GM19452 (cell line): ENCODE data around the gene PSAPL1.

Experiments used
- ATAC-seq: cut with Tn5 transposase; IDR thresholded peaks from one replicate; pipeline ENCODE4 v1.9.1; 2021; ENCODE audit not compliant: unreplicated experiment

PSAPL1 gene

DNA sequence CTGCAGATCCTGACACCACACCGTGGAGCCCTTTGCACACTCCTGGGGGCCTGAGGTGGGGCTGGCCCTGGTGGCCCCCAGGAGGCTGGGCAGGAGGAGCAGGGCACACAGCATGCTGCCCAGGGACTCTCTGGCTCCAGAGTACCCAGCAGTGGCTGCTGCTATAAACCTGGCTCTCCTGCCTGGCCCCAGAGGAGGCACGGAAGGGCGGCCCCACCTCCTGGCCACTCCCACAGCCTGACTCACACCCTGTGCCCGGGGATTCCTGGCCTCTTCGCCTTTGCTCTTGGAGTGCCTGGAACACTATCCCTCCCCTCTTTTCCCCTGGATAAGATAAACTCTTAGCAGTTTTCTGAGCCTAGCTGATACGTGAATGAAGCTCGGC lies at the start of gene PSAPL1:
Gene PSAPL1 (minus strand): TSS at position 165 of the 385 bp plus-strand sequence. CDS start 51 bp downstream, at position 114.
- ATAC-seq = no peak

GRCh38 chr4:7481227-7481626 lies 46.5 kb upstream of the PSAPL1 start:
- ATAC-seq = no peak

- no peak for ATAC-seq
Observed at GRCh38 chr4:7480423-7480822, 45.7 kb upstream of the PSAPL1 start.

GRCh38 chr4:7478665-7479064 lies 43.9 kb upstream of the PSAPL1 start:
- no peak for ATAC-seq

GRCh38 chr4:7477695-7478094 lies 43.0 kb upstream of the PSAPL1 start:
- no peak for ATAC-seq

DNA sequence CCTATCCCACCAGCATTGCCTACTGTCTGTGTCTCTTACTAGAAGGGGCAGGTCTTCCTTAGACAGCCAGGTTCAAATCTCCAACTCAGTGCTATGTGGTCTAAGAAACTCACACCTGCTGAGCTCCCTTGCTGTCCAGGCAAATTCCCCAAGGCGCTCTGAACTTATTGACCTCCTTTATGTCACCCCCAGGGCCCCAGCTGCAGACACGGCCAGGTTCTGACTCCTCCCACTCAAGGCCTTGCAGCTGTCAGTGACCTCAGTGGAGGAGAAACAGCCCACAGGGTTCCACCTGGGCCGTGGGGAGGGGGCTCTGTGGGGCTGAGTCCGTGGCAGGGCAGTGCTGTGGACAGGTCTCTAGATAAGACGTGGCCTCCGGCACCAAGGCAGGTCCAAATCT lies 42.1 kb upstream of the PSAPL1 start:
- no peak for ATAC-seq

GRCh38 chr4:7475207-7475606 lies 40.5 kb upstream of the PSAPL1 start:
- ATAC-seq = no peak

GRCh38 chr4:7474320-7474719 lies 39.6 kb upstream of the PSAPL1 start:
- no peak for ATAC-seq

GRCh38 chr4:7473081-7473480 lies 38.4 kb upstream of the PSAPL1 start:
- ATAC-seq = no peak

- ATAC-seq = no peak
Observed at GRCh38 chr4:7472442-7473013, 37.8 kb upstream of the PSAPL1 start.

DNA sequence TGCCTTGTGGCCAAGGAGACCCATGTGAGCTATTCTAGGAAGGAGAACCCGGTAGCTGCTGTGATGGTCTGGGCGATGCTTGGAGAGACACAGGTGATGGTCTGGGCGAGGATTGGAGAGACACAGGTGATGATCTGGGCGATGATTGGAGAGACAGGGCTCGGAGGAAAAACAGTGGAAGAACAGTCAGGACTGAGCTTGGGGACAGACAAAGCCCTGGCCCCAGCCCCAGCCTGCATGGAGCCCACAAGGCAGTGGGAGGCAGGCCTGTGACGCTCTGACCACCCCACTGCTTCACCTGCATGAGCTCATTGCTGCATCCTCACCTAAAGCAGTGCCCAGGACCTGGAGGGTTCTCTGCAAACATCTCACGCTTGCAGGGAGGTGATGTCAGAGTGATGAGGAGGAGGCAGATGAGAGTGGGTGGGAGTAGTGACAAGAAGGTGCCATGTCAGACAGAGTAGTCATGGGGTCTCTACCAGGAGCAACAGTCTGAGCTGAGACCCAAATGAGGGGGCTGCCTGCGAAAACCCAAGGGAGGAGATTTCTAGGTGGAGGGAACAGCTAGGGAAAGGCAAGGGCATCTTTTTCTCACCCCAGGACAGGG lies 35.9 kb upstream of the PSAPL1 start:
- ATAC-seq = no peak

DNA sequence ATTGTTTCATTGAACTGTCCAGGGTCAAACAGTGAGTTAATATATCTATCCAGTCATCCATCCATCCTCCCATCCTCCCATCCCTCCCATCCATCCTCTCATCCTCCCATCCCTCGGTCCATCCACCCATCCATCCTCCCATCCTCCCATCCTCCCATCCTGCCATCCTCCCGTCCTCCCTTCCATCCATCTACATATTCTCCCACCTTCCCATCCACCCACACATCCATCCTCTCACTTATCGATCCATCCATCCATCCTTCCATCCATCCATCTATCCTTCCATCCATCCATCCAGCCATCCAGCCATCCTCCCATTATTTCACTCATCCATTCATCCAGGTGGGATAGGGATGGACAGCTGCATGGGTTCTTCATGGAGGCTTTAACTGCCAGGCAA lies 35.4 kb upstream of the PSAPL1 start:
- ATAC-seq = no peak

DNA sequence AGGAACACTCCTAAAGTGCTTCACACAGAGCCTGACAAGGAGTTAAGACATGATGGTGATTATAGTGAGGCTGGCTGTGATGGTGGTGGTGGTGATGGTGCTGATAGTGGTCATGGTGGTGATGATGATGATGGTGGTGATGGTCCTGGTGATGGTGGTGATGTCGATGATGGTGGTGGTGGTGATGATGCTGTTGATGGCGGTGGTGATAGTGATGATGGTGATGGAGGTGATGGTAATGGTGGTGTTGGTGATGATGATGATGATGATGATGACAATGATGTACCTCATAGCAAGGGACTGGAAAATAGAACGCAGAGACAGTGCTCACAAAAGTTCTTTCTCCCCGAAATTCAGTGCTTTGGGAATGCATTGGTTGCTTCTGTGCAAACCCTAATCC lies 34.3 kb upstream of the PSAPL1 start:
- no peak for ATAC-seq

DNA sequence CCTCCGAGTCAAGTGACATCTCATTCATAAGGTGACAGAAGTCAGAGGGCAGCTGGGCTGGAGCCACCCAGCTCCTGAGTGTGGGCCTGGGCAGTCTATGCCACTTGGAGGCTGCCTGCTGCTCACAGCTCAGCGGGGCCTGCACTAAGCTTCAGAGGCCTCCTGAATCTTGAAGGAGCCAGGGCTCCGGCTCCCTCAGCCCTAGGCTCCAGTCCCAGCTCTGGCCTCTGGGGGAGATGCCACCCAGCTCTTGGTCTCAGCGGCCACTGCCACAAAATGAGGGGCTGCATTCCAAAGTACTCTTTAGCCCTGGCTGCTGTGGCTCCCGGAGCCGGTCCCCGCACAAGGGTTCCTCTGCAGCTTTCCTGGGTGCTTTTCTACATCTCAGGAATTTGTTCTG lies 32.7 kb upstream of the PSAPL1 start:
- no peak for ATAC-seq

DNA sequence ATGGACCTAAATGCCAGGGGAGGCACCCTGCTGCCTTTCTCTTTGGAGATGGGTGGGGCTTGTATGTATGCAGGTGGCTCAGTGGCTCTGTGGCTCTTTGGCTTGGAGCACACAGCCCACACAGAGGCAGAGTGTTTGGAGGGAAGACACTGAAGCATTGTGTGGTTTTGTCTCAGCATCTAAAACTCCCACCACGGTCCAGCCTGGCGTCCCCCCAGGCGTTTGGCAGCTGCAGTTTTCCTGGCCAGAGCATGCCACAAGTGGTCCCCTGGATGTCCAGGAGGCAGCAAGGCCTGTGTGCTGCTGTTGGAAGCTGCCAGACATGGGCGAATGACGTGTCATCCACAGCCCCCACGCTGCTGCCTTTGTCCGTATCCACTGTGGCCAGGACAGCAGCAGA lies 32.2 kb upstream of the PSAPL1 start:
- ATAC-seq = no peak

- ATAC-seq = no peak
Observed at GRCh38 chr4:7466215-7466614, 31.5 kb upstream of the PSAPL1 start.

DNA sequence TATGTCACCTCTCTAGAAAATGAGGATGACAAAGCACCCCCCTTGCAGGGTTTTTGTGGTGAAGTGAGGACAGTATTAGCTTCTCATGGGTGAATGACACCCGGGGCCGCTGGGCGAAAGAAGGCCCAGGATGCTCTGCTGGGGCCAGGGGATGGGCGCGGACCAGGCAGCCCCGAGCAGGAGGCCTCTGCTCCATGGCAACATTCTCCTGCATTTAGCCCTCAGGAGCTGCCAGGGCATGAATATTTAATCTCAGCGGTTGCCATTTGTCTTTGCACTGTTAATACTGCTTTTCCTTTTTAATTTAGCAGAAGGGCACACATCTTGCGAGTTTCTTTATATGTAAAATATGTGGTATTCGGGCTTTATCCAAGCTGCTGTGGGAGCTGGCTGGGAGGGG lies 30.3 kb upstream of the PSAPL1 start:
- ATAC-seq = no peak

DNA sequence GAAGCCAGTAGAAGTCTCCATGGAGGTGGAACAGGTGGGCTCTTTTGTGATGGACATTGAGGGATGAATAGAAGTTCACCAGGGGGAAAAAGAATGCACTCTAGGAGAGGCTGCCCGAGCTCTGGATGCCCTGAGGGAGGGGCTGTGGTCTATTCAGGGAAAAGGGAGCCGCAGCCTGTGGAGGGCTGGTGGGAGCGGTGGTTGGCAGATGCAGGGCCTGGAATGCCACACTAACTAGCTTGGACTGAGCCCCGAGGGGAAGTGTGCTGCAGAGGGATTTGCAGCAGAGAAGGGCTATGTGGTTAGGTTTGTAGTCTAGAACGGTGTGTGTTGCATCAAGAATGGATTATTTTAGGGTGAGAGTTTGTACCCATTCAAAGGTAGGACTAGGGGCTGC lies 29.5 kb upstream of the PSAPL1 start:
- no peak for ATAC-seq

DNA sequence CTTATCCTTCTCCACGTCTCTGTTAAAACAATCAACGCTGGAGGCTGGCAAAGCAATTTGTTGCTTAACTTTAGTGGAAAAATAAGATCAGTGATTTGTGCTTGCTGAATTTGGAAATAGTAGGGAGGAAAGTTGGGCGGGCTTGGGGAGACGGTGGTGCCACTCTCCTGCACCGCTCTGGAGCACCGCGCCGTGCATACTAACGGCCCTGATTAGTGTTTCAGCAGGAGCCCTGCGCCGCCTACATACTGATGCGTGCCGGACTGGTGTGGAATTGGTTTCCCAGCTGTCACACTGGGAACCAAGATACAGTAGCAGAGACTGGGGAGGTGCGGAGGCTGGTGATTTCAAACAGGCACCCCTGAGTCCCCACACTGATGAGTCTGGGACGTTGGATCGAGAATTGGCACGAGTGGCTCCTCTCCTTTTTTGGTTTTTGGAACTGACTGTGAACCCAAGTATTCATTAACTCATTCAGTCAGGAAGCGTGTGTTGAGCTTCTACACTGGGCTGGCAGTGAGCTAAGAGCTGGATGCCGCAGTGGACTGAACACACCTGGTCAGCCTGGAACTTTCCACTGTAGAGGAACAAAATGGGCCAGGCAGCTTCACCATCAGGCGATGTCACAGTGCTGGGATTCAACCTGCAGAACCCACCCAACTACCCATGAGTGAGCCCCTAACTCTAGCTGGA lies 29.0 kb upstream of the PSAPL1 start:
- no peak for ATAC-seq

DNA sequence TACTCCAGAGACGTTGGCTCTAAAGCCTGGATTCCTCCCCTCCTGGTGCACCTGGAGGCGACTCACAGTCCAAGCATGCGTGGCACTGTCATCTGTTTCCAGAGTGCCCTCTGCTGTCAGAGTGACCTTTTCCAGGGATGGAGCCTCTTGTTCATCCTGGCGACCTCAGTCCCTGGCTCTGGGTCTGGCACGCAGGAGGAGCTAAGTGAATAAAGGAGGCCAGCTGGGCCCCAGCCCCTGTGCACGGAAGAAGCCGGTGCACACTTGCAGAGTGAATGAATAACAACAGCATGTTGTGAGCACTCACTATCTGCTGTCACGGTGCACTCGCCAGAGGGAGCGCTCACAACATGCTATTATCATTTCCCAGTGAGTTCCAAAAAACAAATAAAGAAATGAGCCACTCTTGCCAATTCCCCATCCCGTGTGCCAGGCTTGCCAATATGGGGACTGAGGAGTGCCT lies 27.8 kb upstream of the PSAPL1 start:
- no peak for ATAC-seq

- ATAC-seq = no peak
Observed at GRCh38 chr4:7461230-7461629, 26.5 kb upstream of the PSAPL1 start.

DNA sequence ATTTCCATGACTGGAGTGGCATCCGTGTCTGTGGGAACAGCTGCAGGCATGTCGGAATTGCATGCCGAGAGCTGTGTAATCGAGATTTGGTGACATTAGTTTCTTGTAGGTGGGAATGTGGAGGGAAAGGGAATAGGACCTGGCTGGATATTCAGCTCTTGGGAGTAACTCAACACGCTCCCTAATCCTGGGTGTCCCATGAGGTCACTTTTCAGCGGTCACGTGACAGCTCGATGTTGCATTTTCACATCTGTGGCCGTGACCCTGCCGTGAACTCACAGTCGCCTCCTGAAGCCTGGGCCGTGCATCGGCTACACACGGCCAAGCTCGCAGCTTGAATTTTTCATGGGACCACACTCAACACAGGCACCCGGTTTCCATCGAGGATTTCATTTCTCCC lies 25.8 kb upstream of the PSAPL1 start:
- ATAC-seq = no peak

DNA sequence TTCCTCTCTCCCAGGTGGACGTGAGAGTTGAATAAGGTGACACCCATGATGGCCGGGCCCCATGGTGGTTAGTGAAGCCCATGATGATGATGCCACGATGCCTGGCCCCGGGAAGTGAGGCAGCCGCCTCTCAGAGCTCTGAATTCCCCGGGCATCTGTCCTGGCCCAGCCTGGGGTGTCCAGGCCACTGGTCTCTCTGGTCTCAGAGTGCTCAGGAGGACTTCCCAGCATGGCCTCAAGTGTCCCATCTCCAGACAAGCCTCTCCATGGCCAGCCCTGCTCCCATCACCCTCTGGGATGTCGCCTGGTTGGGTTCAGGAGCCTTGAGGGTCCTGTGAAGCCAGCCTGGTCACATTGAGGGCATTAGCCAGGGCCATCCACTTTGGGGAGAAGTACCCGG lies 24.7 kb upstream of the PSAPL1 start:
- ATAC-seq = no peak
